K562 (cell line): ENCODE measurements around the gene ADAMTS2. TPM values are rescaled to one million over a fixed set of nuclear protein-coding genes. Genes with fewer than 3 reads are reported as not detected.

Source experiments
- ATAC-seq: fragments of 200-7000 bp; cut with Tn5 transposase; 3 replicates; pipeline ENCODE4 v1.9.1; 2020; ENCODE audit warnings: moderate library complexity
- BruUV-seq: library from RNA; stranded (reverse); fragments of 400-500 nt; replicated peaks from 2 replicates; lab custom pipeline; 2021; lab: Mats Ljungman, UMichigan
- CTCF ChIA-PET: fragments of 300-600 bp; formaldehyde crosslinking; extraction: SDS; loops from one replicate; lab custom pipeline; 2021; ENCODE audit warnings: low intra/inter-chr PET ratio; lab: Yijun Ruan, JAX
- POLR2A ChIA-PET: fragments of 300-600, 350-650 bp; sonication (Branson Sonifier 250); formaldehyde crosslinking; extraction: SDS; loops from one replicate; lab custom pipeline; 2021; ENCODE audit warnings: antibody characterized with exemption, inconsistent platforms; lab: Yijun Ruan, JAX
- DNase-seq, 4 experiments: peaks; one replicate each; pipeline versions ENCODE4 v3.0.0 to v3.0.0-alpha.2; 2011 to 2018; ENCODE audit warnings: low spot score in 3 of 4, mixed read lengths in 3 of 4; ENCODE audit errors: extremely low read depth in 1 of 4
- FAIRE-seq: peaks from 2 replicates; lab custom pipeline; 2011; peaks lifted over from hg19 to GRCh38; lab: Jason Lieb, UNC
- H2AFZ ChIP-seq: 2 replicates; pipeline ENCODE4 v1.6.0; 2011; ENCODE audit warnings: low read depth, low read length, control low read depth, inconsistent platforms
- H3K27ac ChIP-seq: fragments of 200-600 bp; 3 replicates; pipeline ENCODE4 v1.8.0; 2011; ENCODE audit warnings: low read depth, mild to moderate bottlenecking, control low read depth, inconsistent platforms, low read length, moderate library complexity, mixed read lengths; ENCODE audit errors: extremely low read depth
- H3K27me3 ChIP-seq, 2 experiments: fragments of 300-600 bp in 1 of 2; 2 replicates in 1 of 2; 3 replicates in 1 of 2; pipeline versions ENCODE4 v1.6.0 to v1.8.0; 2011; ENCODE audit warnings: inconsistent platforms in 2 of 2, low read length in 2 of 2, mild to moderate bottlenecking in 1 of 2, mixed read lengths in 1 of 2, moderate library complexity in 1 of 2; ENCODE audit not compliant: control insufficient read depth in 2 of 2, insufficient read depth in 2 of 2
- H3K36me3 ChIP-seq: fragments of 300-600 bp; 3 replicates; pipeline ENCODE4 v1.8.0; 2011; ENCODE audit warnings: mild to moderate bottlenecking, low read length, inconsistent platforms; ENCODE audit not compliant: control insufficient read depth, insufficient read depth
- H3K4me1 ChIP-seq, 2 experiments: fragments of 200-600 bp in 1 of 2; replicated peaks in 1 of 2; 2 replicates in 1 of 2; 3 replicates in 1 of 2; pipeline versions ENCODE4 v1.5.1 to v1.8.0; 2011; ENCODE audit warnings: inconsistent platforms in 2 of 2, low read length in 2 of 2, mild to moderate bottlenecking in 1 of 2, mixed read lengths in 1 of 2, moderate library complexity in 1 of 2; ENCODE audit not compliant: control insufficient read depth in 2 of 2, insufficient read depth in 2 of 2
- H3K4me2 ChIP-seq: 2 replicates; pipeline ENCODE4 v1.6.1; 2011; ENCODE audit warnings: low read length, control low read depth, inconsistent platforms, mixed read lengths; ENCODE audit not compliant: insufficient read depth
- H3K4me3 ChIP-seq: fragments of 200-600 bp; sonication (generic), shearing (Covaris generic); 2 replicates; pipeline ENCODE4 v1.5.1; 2016; ENCODE audit warnings: control low read depth, inconsistent platforms
- H3K79me2 ChIP-seq: fragments of 200-600 bp; 3 replicates; pipeline ENCODE4 v1.8.0; 2011; ENCODE audit warnings: low read length, inconsistent platforms; ENCODE audit not compliant: control insufficient read depth, insufficient read depth
- H3K9ac ChIP-seq, 2 experiments: 2 replicates each; pipeline versions ENCODE4 v1.6.0 to v1.6.1; 2011; ENCODE audit warnings: low read depth in 2 of 2, low read length in 2 of 2, control low read depth in 1 of 2, inconsistent platforms in 1 of 2, mild to moderate bottlenecking in 1 of 2, mixed read lengths in 1 of 2; ENCODE audit not compliant: insufficient read depth in 1 of 2
- H3K9me1 ChIP-seq: one replicate; pipeline ENCODE4 v1.6.0; 2011; ENCODE audit warnings: inconsistent platforms, mild to moderate bottlenecking, low read length, moderate library complexity; ENCODE audit not compliant: control insufficient read depth, insufficient read depth
- H3K9me3 ChIP-seq: replicated peaks from 2 replicates; pipeline ENCODE4 v1.5.1; 2011; ENCODE audit warnings: low read depth, low read length, inconsistent platforms; ENCODE audit not compliant: control insufficient read depth, insufficient read depth
- H4K20me1 ChIP-seq: replicated peaks from 2 replicates; pipeline ENCODE4 v1.6.1; 2011; ENCODE audit warnings: low read length, inconsistent platforms, mixed read lengths; ENCODE audit not compliant: control insufficient read depth, insufficient read depth
- CREB3 ChIP-seq: fragments of 450-650 bp; conservative IDR thresholded peaks from 2 replicates; pipeline ENCODE4 v1.6.1; 2016; ENCODE audit warnings: missing genetic modification characterization, low read depth, mild to moderate bottlenecking, missing compliant biosample characterization, moderate library complexity
- ZBTB40 ChIP-seq, 2 experiments: fragments of 450-650 bp in 1 of 2; sonication (generic) in 1 of 2; formaldehyde crosslinking in 1 of 2; IDR thresholded peaks; 2 replicates each; pipeline versions ENCODE4 v1.7.1 to v1.9.0; 2016 to 2022; ENCODE audit warnings: inconsistent platforms in 1 of 2, mild to moderate bottlenecking in 1 of 2, missing genetic modification reagents in 1 of 2
- WGBS: fragments of 100-300 bp; shearing (Covaris generic); methylation state at CpG from one replicate; pipeline ENCODE4 v1.1.6; 2016; ENCODE audit warnings: low coverage, mixed read lengths; ENCODE audit not compliant: insufficient coverage; ENCODE audit errors: missing lambda C conversion rate; 5-methylcytosine and 5-hydroxymethylcytosine counted together
- in situ Hi-C: fragments of 300-500 bp; cut with MboI; formaldehyde crosslinking; loops from 4 replicates; pipeline ENCODE4 v1.15.0; 2018; ENCODE audit warnings: inconsistent platforms, mixed read lengths
- intact Hi-C: fragments of 100-400 bp; cut with micrococcal nuclease; formaldehyde crosslinking; loops from 2 replicates; pipeline ENCODE4 v1.14.2; 2022
- polyA plus RNA-seq, 8 experiments: library from polyadenylated mRNA; depleted of rRNA in 4 of 8; stranded (reverse) in 5 of 8; unstranded in 3 of 8; fragments of >200 nt; fragmentation: Nextera tagmentation in 2 of 8; fragmentation: Illumina TruSeq in 1 of 8; extraction: Ambion mirVana in 2 of 8; extraction: Trizol in 1 of 8; gene quantifications; 2 replicates each; pipeline versions ENCODE4 v1.2.1 to v1.2.3, GENCODE V29; 2011 to 2014; ENCODE audit warnings: inconsistent platforms in 1 of 8, missing spikeins in 1 of 8
- total RNA-seq, 7 experiments: library from RNA; depleted of rRNA in 6 of 7; stranded (reverse); fragments of >200 nt in 6 of 7; fragmentation: Illumina TruSeq in 2 of 7; extraction: Trizol in 2 of 7; gene quantifications; 2 replicates each; pipeline versions ENCODE4 v1.2.1 to v1.2.3, GENCODE V29; 2011 to 2021; ENCODE audit warnings: low replicate concordance in 1 of 7

Gene ADAMTS2
- total and polyA plus RNA-seq, 9 of the 15 experiments (the other 6 are each of a cell fraction or from before 2014, with no cell fraction given), result not detected

- Histone ChIP-seq H3K27me3 (peaks cover 8 to 71% of the 10 kb centered on the region in 2 experiments), H3K9ac (no peak overlapping the region), H3K9me3 (no peaks in the 10 kb centered on the region), H3K4me1 (peaks cover 0 to 4% of the 10 kb centered on the region in 2 experiments; a peak in 1 of 5 replicates), H3K79me2 (no peaks in the 10 kb centered on the region), H3K4me3 (no peak overlapping the region), H3K36me3 (no peaks in the 10 kb centered on the region), H3K27ac (no peak overlapping the region), H3K9me1 (no peaks in the 10 kb centered on the region), H3K4me2 (no peak overlapping the region), H4K20me1 (no peaks in the 10 kb centered on the region), H2AFZ (no peak overlapping the region)
- POLR2A ChIA-PET, result interaction anchor here (0.6 kb wide), 1 partner anchor 835 kb away, joined by 3 read pairs; no protein-coding TSS in a partner anchor
- FAIRE-seq (no peak), DNase-seq (no peak), ATAC-seq (no peak)
- in situ Hi-C loops (no loop called here), intact Hi-C loops (no loop called here)
- 13% methylated on average over 10 of the region's 10 CpGs for WGBS
- CTCF ChIA-PET, result no interaction called here
- TF ChIP-seq ZBTB40 (IDR thresholded peaks at IDR 0.05) (peak; percentile 85), ZBTB40 (CRISPR knock-in tag; IDR thresholded peaks at IDR 0.05) (peak; percentile 54; the same call in 1 of the 2 replicates), CREB3 (no peak)
- no TSS peak for BruUV-seq
These were observed 148.7 kb downstream of the ADAMTS2 start for GRCh38 chr5:179196405-179197079.
